HS-5 (cell line): Measurements from ENCODE around the gene SGPP2.
"Not testable (repeated sequence)": the region's sequence is repeated elsewhere in the genome, so short reads cannot be mapped to it uniquely, and the experiment has no call there.

ENCODE experiments used
- DNase-seq: peaks from one replicate; pipeline ENCODE4 v3.0.0-alpha.2; 2012; ENCODE audit warnings: low read depth

SGPP2 gene

GRCh38 chr2:222424276-222424728 is at the start of gene SGPP2:
Gene SGPP2, plus strand, starts transcription at chr2:222424543. Its CDS starts 60 bp downstream, at chr2:222424603.
- DNase-seq, result no peak

GRCh38 chr2:222375798-222376197 is 48.5 kb upstream of the SGPP2 start:
- no peak for DNase-seq

- no peak for DNase-seq
Measured at GRCh38 chr2:222380456-222380855, 43.9 kb upstream of the SGPP2 start.

- DNase-seq, result no peak
Measured at GRCh38 chr2:222381566-222381965, 42.8 kb upstream of the SGPP2 start.

GRCh38 chr2:222383255-222383654 is 41.1 kb upstream of the SGPP2 start:
- DNase-seq, result no peak

GRCh38 chr2:222391743-222392285 is 32.5 kb upstream of the SGPP2 start:
- DNase-seq, result no peak

GRCh38 chr2:222393733-222394267 is 30.5 kb upstream of the SGPP2 start:
- DNase-seq, result no peak

- no peak for DNase-seq
Measured at GRCh38 chr2:222398446-222398885, 25.9 kb upstream of the SGPP2 start.

GRCh38 chr2:222399038-222399783 is 25.1 kb upstream of the SGPP2 start:
- no peak for DNase-seq

GRCh38 chr2:222404151-222404905 is 20.0 kb upstream of the SGPP2 start:
- no peak for DNase-seq

- DNase-seq, result no peak
Measured at GRCh38 chr2:222408684-222409083, 15.7 kb upstream of the SGPP2 start.

- DNase-seq, result no peak
Measured at GRCh38 chr2:222410534-222410933, 13.8 kb upstream of the SGPP2 start.

- DNase-seq, result not testable (repeated sequence)
Measured at GRCh38 chr2:222412334-222412733, 12.0 kb upstream of the SGPP2 start.

GRCh38 chr2:222413295-222413911 is 10.9 kb upstream of the SGPP2 start:
- DNase-seq, result no peak

GRCh38 chr2:222418739-222419138 is 5.6 kb upstream of the SGPP2 start:
- DNase-seq, result no peak

GRCh38 chr2:222420508-222420907 is 3.8 kb upstream of the SGPP2 start:
- DNase-seq, result no peak

- DNase-seq, result no peak
Measured at GRCh38 chr2:222421626-222422025, 2.7 kb upstream of the SGPP2 start.

- DNase-seq, result no peak
Measured at GRCh38 chr2:222423186-222423585, 1.2 kb upstream of the SGPP2 start.

GRCh38 chr2:222423632-222424275 is 589 bp upstream of the SGPP2 start:
- DNase-seq, result no peak

GRCh38 chr2:222424729-222425671 is 657 bp downstream of the SGPP2 start:
- no peak for DNase-seq
